Superior temporal gyrus (tissue), 1 donor: ENCODE data around the gene FOXA1.

Experiments
- DNase-seq: peaks from one replicate; pipeline ENCODE4 v3.0.0-alpha.2; 2016; ENCODE audit errors: extremely low spot score

FOXA1 gene

GRCh38 chr14:37594971-37595808, at the start of gene FOXA1, which contains the start of gene TTC6:
Gene FOXA1 (minus strand): TSS chr14:37595249. CDS start chr14:37594972, 277 bp downstream.
Gene TTC6 (plus strand): TSS chr14:37595629. CDS start chr14:37622065, 26,436 bp downstream.
- no peak for DNase-seq

GRCh38 chr14:37643701-37644100, 48.7 kb upstream of the FOXA1 start:
- DNase-seq, result no peak

GRCh38 chr14:37642125-37642524, 47.1 kb upstream of the FOXA1 start:
- DNase-seq, result no peak

GRCh38 chr14:37641117-37641516, 46.1 kb upstream of the FOXA1 start:
- DNase-seq, result no peak

- DNase-seq, result no peak
Measured at GRCh38 chr14:37638599-37638998, 43.5 kb upstream of the FOXA1 start.

GRCh38 chr14:37637341-37637740, 42.3 kb upstream of the FOXA1 start:
- DNase-seq, result no peak

GRCh38 chr14:37625597-37626595, 30.8 kb upstream of the FOXA1 start:
- no peak for DNase-seq

- no peak for DNase-seq
Measured at GRCh38 chr14:37623971-37624370, 28.9 kb upstream of the FOXA1 start.

GRCh38 chr14:37623426-37623951, 28.4 kb upstream of the FOXA1 start:
- DNase-seq, result no peak

- DNase-seq, result no peak
Measured at GRCh38 chr14:37622231-37622923, 27.3 kb upstream of the FOXA1 start.

- DNase-seq, result no peak
Measured at GRCh38 chr14:37620856-37621255, 25.8 kb upstream of the FOXA1 start.

GRCh38 chr14:37618498-37619028, 23.5 kb upstream of the FOXA1 start:
- no peak for DNase-seq

- DNase-seq, result no peak
Measured at GRCh38 chr14:37617864-37618365, 22.9 kb upstream of the FOXA1 start.

GRCh38 chr14:37616853-37617252, 21.8 kb upstream of the FOXA1 start:
- no peak for DNase-seq

GRCh38 chr14:37615582-37616289, 20.7 kb upstream of the FOXA1 start:
- no peak for DNase-seq

GRCh38 chr14:37610945-37611523, 16.0 kb upstream of the FOXA1 start:
- DNase-seq, result no peak

GRCh38 chr14:37608649-37609048, 13.6 kb upstream of the FOXA1 start:
- no peak for DNase-seq

GRCh38 chr14:37606678-37607077, 11.6 kb upstream of the FOXA1 start:
- DNase-seq, result no peak

- no peak for DNase-seq
Measured at GRCh38 chr14:37603688-37604251, 8.7 kb upstream of the FOXA1 start.
